Left colon (tissue), 2 donors: ENCODE measurements around the gene TOP3A. TPM values are rescaled to one million over a fixed set of nuclear protein-coding genes. Genes with fewer than 3 reads are reported as not detected.

ENCODE experiments used
- ATAC-seq: fragments of 200-7000 bp; cut with Tn5 transposase; one replicate; pipeline ENCODE4 v1.9.1; 2020; ENCODE audit warnings: mild to moderate bottlenecking, moderate library complexity
- DNase-seq, 2 donors: peaks; one replicate each; pipeline ENCODE4 v3.0.0-alpha.2; 2020
- intact Hi-C, 2 donors: fragments of 100-400 bp; cut with DNase I in 1 of 2; cut with micrococcal nuclease in 1 of 2; formaldehyde crosslinking; loops; one replicate each; pipeline versions ENCODE4 v1.11.2 to v1.14.0; 2022; cut with DNase I, micrococcal nuclease
- microRNA-seq, 2 donors: library from miRNA; unstranded; fragments of <30 nt; microRNA quantifications; one replicate each; pipeline versions ENCODE4 v1.1.0 to v1.2.0, GENCODE V29; 2020
- total RNA-seq, 2 donors: library from RNA; stranded (reverse); fragmentation: NEBNext Ultra II Directional; extraction: Animal tissue kit (Norgen Biotek cat#: 25700); gene quantifications; one replicate each; pipeline ENCODE4 v1.2.1, GENCODE V29; 2021
- donor health status: DM: no; HTN: no; CAD: no.
- donor health status: DM: yes; HTN: yes; CAD: no.

Gene TOP3A
- total RNA-seq, 2 donors from 2014 or later: 22.0 to 23.3 TPM

GRCh38 chr17:18225642-18226283, 89.0 kb downstream of the TOP3A start:
- intact Hi-C loops: no loop called here
- DNase-seq: no peak
- ATAC-seq: peak; percentile 11

GRCh38 chr17:18225121-18225641, 89.6 kb downstream of the TOP3A start, which contains the start of gene LLGL1:
Gene LLGL1 (plus strand): TSS chr17:18225635. CDS start chr17:18225683, 48 bp downstream.
- intact Hi-C loops: no loop called here
- ATAC-seq (peak; percentile 99), DNase-seq (peak; percentile 95 to 98)

- peak in 1 of 2 donors; percentile 22 for DNase-seq
- ATAC-seq: no peak
- intact Hi-C loops: no loop called here
These were observed 90.2 kb downstream of the TOP3A start for GRCh38 chr17:18224387-18225120.

GRCh38 chr17:18224053-18224386, 90.8 kb downstream of the TOP3A start:
- ATAC-seq (no peak), DNase-seq (peak in 1 of 2 donors; percentile 18)
- intact Hi-C loops: no loop called here

Small RNAs within 50 kb of the gene (microRNA-seq; reads per million reads assigned to microRNA genes)
- 0 reads per million in 2 donors for gene MIR6778

Other genes starting within 250 kb of the TOP3A start
- 10 to 100 TPM; 25.4 to 29.3 TPM for gene DRG2, start 227.0 kb downstream of the TOP3A start, total RNA-seq
- 1 to 10 TPM in 1 of 2 donors, under 1 TPM in 1; 0.75 to 2.4 TPM for gene MYO15A, start 206.2 kb downstream of the TOP3A start, total RNA-seq
- 10 to 100 TPM; 83.7 to 89.8 TPM for gene ALKBH5, start 131.2 kb downstream of the TOP3A start, total RNA-seq
- 1 to 10 TPM; 7.5 to 8.6 TPM for gene LLGL1, start 89.4 kb downstream of the TOP3A start, total RNA-seq
- 100 to 1,000 TPM; 276 to 285 TPM for gene FLII, start 56.3 kb downstream of the TOP3A start, total RNA-seq
- 10 to 100 TPM; 13.8 to 18.3 TPM for gene MIEF2, start 54.3 kb downstream of the TOP3A start, total RNA-seq
- gene SMCR8, start 299 bp upstream of the TOP3A start, total RNA-seq: 10 to 100 TPM; 18.9 to 21.1 TPM
- 10 to 100 TPM; 27.4 to 40.2 TPM for gene SHMT1, start 48.6 kb upstream of the TOP3A start, total RNA-seq
- under 1 TPM; 0.12 to 0.22 TPM for gene EVPLL, start 62.8 kb upstream of the TOP3A start, total RNA-seq
- gene LGALS9C, start 161.8 kb upstream of the TOP3A start, total RNA-seq: 10 to 100 TPM; 36.8 to 47.7 TPM